NCI-H2029 treated with DMSO at 0.1 percent for 48 hours (cell line): ENCODE results near the gene MEF2C.

ENCODE experiments used
- DNase-seq: peaks from one replicate; lab custom pipeline; 2025; lab: John Stamatoyannopoulos, UW

Gene MEF2C

GRCh38 chr5:88888291-88888690 lies 5.3 kb upstream of the MEF2C start:
- no peak for DNase-seq

- DNase-seq = no peak
Measured at GRCh38 chr5:88887342-88887741, 4.4 kb upstream of the MEF2C start.

GRCh38 chr5:88886746-88887341 lies 3.9 kb upstream of the MEF2C start:
- no peak for DNase-seq

GRCh38 chr5:88886252-88886651 lies 3.3 kb upstream of the MEF2C start:
- DNase-seq = no peak

GRCh38 chr5:88885002-88885401 lies 2.0 kb upstream of the MEF2C start:
- no peak for DNase-seq

GRCh38 chr5:88884608-88884877 lies 1.6 kb upstream of the MEF2C start:
- DNase-seq = no peak

- peak; percentile 40 for DNase-seq
Measured at GRCh38 chr5:88883836-88884607, 1.0 kb upstream of the MEF2C start.

GRCh38 chr5:88882276-88883038 lies 527 bp downstream of the MEF2C start:
- peak; percentile 49 for DNase-seq

- DNase-seq = no peak
Measured at GRCh38 chr5:88881571-88881971, 1.4 kb downstream of the MEF2C start.

- DNase-seq = no peak
Measured at GRCh38 chr5:88880201-88880600, 2.8 kb downstream of the MEF2C start.

GRCh38 chr5:88879724-88880123 lies 3.3 kb downstream of the MEF2C start:
- no peak for DNase-seq

GRCh38 chr5:88878976-88879375 lies 4.0 kb downstream of the MEF2C start:
- no peak for DNase-seq

GRCh38 chr5:88877826-88878225 lies 5.2 kb downstream of the MEF2C start:
- no peak for DNase-seq

GRCh38 chr5:88876714-88877113 lies 6.3 kb downstream of the MEF2C start:
- DNase-seq = no peak

- DNase-seq = no peak
Measured at GRCh38 chr5:88875341-88876234, 7.4 kb downstream of the MEF2C start.

GRCh38 chr5:88873447-88873846 lies 9.5 kb downstream of the MEF2C start:
- DNase-seq = no peak

- no peak for DNase-seq
Measured at GRCh38 chr5:88872971-88873370, 10.0 kb downstream of the MEF2C start.

GRCh38 chr5:88870285-88870684 lies 12.7 kb downstream of the MEF2C start:
- DNase-seq = no peak

GRCh38 chr5:88868468-88869068 lies 14.4 kb downstream of the MEF2C start:
- DNase-seq = no peak

- no peak for DNase-seq
Measured at GRCh38 chr5:88867638-88868037, 15.3 kb downstream of the MEF2C start.

- no peak for DNase-seq
Measured at GRCh38 chr5:88863523-88863922, 19.5 kb downstream of the MEF2C start.
